ENCODE measurements around the gene GLTPD2. TPM values are rescaled to one million over a fixed set of nuclear protein-coding genes. Genes with fewer than 3 reads are reported as not detected.

GLTPD2 gene
- total RNA-seq, 1 experiment from 2014 or later: not detected

GRCh38 chr17:4839221-4839620 is 50.5 kb downstream of the GLTPD2 start:
- no TSS peak for BruUV-seq (replicated peaks)
- no peaks in the 10 kb centered on the region for H3K36me3 ChIP-seq (ENCODE audit: insufficient read depth, low read length, poor library complexity, severe bottlenecking)
- no peak for TF ChIP-seq EZH2 (IDR thresholded peaks at IDR 0.05; ENCODE audit: borderline replicate concordance, low read depth, low read length, poor library complexity, severe bottlenecking)
- TF ChIP-seq, protein P1, sequence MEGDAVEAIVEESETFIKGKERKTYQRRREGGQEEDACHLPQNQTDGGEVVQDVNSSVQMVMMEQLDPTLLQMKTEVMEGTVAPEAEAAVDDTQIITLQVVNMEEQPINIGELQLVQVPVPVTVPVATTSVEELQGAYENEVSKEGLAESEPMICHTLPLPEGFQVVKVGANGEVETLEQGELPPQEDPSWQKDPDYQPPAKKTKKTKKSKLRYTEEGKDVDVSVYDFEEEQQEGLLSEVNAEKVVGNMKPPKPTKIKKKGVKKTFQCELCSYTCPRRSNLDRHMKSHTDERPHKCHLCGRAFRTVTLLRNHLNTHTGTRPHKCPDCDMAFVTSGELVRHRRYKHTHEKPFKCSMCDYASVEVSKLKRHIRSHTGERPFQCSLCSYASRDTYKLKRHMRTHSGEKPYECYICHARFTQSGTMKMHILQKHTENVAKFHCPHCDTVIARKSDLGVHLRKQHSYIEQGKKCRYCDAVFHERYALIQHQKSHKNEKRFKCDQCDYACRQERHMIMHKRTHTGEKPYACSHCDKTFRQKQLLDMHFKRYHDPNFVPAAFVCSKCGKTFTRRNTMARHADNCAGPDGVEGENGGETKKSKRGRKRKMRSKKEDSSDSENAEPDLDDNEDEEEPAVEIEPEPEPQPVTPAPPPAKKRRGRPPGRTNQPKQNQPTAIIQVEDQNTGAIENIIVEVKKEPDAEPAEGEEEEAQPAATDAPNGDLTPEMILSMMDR (conservative IDR thresholded peaks at IDR 0.05; ENCODE audit: low read depth, low read length): no peak
- POLR2A ChIA-PET (ENCODE audit: low non-redundant PET): no interaction called here
- H3K4me1 ChIP-seq (ENCODE audit: insufficient read depth, low read length, poor library complexity, severe bottlenecking): peaks cover 11% of the 10 kb centered on the region
- H3K9me3 ChIP-seq (ENCODE audit: low read depth, low read length, poor library complexity, severe bottlenecking): no peaks in the 10 kb centered on the region
- intact Hi-C loops (cut with micrococcal nuclease; ENCODE audit: unreplicated experiment): no loop called here
- H3K4me3 ChIP-seq (ENCODE audit: low read depth, low read length, poor library complexity, severe bottlenecking): no peak overlapping the region
- H3K27ac ChIP-seq (ENCODE audit: low read depth, low read length, poor library complexity, severe bottlenecking): peak overlapping the region; percentile 40
- H3K27me3 ChIP-seq (replicated peaks; ENCODE audit: insufficient read depth, low read depth, low read length, poor library complexity): no peaks in the 10 kb centered on the region
- DNase-seq (ENCODE audit: low spot score): no peak
- CTCF ChIA-PET: no interaction called here

Other genes starting within 250 kb of the GLTPD2 start
- gene MYBBP1A, start 233.6 kb upstream of the GLTPD2 start, total RNA-seq (2021): 163 and 177 TPM in 2 replicates
- not detected in 2 replicates for gene GGT6, start 228.4 kb upstream of the GLTPD2 start, total RNA-seq (2021)
- not detected in 2 replicates for gene SMTNL2, start 204.4 kb upstream of the GLTPD2 start, total RNA-seq (2021)
- gene ALOX15, start 147.3 kb upstream of the GLTPD2 start, total RNA-seq (2021): 0.13 TPM in 1 of 2 replicates, not detected in the other
- 142 and 161 TPM in 2 replicates for gene PELP1, start 84.8 kb upstream of the GLTPD2 start, total RNA-seq (2021)
- gene ARRB2, start 78.3 kb upstream of the GLTPD2 start, total RNA-seq (2021): 82.2 and 100 TPM in 2 replicates
- gene MED11, start 57.5 kb upstream of the GLTPD2 start, total RNA-seq (2021): 13.7 and 22.5 TPM in 2 replicates
- 0.17 and 0.37 TPM in 2 replicates for gene ZMYND15, start 49.1 kb upstream of the GLTPD2 start, total RNA-seq (2021)
- 4.0 and 6.0 TPM in 2 replicates for gene CXCL16, start 49.0 kb upstream of the GLTPD2 start, total RNA-seq (2021)
- not detected in 2 replicates for gene TM4SF5, start 17.1 kb upstream of the GLTPD2 start, total RNA-seq (2021)
- gene VMO1, start 2.6 kb upstream of the GLTPD2 start, total RNA-seq (2021): 28.6 and 39.7 TPM in 2 replicates
- gene PSMB6, start 7.2 kb downstream of the GLTPD2 start, total RNA-seq (2021): 332 and 371 TPM in 2 replicates
- 20.1 and 31.7 TPM in 2 replicates for gene PLD2, start 18.2 kb downstream of the GLTPD2 start, total RNA-seq (2021)
- gene MINK1, start 44.4 kb downstream of the GLTPD2 start, total RNA-seq (2021): 67.7 and 72.1 TPM in 2 replicates
- gene C17orf107, start 110.6 kb downstream of the GLTPD2 start, total RNA-seq (2021): 2.7 and 4.8 TPM in 2 replicates
- 0.21 and 0.79 TPM in 2 replicates for gene CHRNE, start 114.1 kb downstream of the GLTPD2 start, total RNA-seq (2021)
- gene GP1BA, start 143.3 kb downstream of the GLTPD2 start, total RNA-seq (2021): not detected in 2 replicates
- 113 and 129 TPM in 2 replicates for gene SLC25A11, start 151.1 kb downstream of the GLTPD2 start, total RNA-seq (2021)
- gene RNF167, start 151.3 kb downstream of the GLTPD2 start, total RNA-seq (2021): 77.3 and 78.8 TPM in 2 replicates
- gene PFN1, start 159.6 kb downstream of the GLTPD2 start, total RNA-seq (2021): 1,021 and 1,026 TPM in 2 replicates
- 12.3 and 16.6 TPM in 2 replicates for gene ENO3, start 162.2 kb downstream of the GLTPD2 start, total RNA-seq (2021)
- 74.8 and 88.9 TPM in 2 replicates for gene SPAG7, start 178.9 kb downstream of the GLTPD2 start, total RNA-seq (2021)
- 16.3 and 24.8 TPM in 2 replicates for gene CAMTA2, start 198.7 kb downstream of the GLTPD2 start, total RNA-seq (2021)
- 0.62 and 0.72 TPM in 2 replicates for gene INCA1, start 208.6 kb downstream of the GLTPD2 start, total RNA-seq (2021)
- 92.6 and 95.9 TPM in 2 replicates for gene KIF1C, start 209.0 kb downstream of the GLTPD2 start, total RNA-seq (2021)
- gene SLC52A1, start 246.5 kb downstream of the GLTPD2 start, total RNA-seq (2021): not detected in 2 replicates

Data from A673 (cell line).